GM21619 (cell line): ENCODE results near the gene MMEL1.

Source experiments
- ATAC-seq: cut with Tn5 transposase; IDR thresholded peaks from one replicate; pipeline ENCODE4 v1.9.1; 2021; ENCODE audit not compliant: unreplicated experiment

The MMEL1 gene

DNA sequence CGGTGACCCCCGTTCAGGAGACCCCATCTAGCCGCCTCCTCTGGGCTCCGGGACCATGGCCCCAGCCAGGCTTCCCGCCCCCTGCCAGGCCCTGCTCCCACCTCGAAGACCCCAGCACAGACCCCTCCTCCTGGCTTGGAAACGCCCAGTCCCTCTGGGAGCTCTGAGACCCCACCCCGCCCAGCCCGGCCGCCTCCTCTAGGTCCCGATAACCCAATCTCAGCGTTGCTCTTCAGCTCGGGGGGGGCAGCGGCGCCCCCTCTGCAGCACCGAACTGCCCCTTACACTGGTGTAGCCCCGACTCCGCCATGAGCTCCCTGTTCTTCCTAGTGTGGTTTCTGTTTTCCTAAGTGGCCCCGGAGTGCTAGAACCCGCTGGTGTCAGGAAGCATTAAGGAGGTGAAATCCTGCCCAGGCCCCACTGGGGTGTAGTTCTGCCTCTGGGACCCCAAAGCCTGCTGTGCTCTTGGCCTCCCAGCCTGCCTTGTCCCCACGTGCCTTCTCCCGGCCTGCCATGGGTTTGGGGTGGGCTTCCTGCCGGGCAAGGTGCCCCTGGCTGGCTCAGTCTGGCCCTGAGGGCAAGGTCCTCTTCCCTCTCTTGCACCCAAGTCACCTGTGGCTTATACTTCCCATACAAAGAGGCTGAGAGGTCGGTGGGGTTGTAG lies 10.7 kb upstream of the MMEL1 start:
- no peak for ATAC-seq

DNA sequence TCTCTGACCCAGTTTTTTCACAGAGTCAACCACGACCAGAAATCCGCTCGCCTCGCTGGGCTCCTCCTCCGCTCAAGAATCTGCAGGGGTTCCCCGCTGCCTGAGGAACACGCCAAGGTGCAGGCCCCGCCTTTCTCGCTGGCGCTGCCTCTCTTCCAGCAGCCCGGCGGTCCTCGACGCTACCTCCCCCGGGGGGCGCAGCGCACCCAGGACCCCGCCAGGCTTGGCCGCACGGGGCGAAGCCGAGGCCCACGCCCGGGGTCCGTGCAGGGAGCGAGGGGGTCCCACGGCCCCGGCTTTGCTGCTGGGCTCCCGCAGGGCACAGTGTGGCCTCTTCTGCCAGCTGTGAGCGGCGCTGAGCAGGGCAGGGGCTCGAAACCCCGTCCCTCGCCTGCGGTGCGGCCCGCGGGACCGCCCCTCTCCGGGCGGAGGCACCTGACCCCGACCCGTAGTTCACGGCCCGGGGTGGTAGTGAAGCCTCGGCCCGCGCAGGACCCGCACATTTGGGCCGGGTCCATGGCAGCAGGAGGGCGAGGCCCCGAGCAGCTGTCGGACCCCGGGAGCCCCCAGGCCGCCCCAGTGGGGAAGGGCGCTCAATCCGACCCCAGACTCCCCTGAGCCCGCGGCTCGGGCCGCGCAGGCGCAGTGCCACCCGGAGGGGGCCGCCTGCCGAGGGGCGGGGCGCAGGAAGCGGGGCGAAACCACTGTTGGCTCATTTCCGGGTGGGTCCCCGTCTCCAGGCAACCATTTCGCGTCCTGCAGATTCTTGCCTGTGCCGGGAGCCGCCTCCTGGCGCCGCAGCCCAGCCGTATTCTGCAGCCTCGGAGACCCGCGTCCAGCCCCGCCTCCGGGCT lies 10.0 kb upstream of the MMEL1 start:
- ATAC-seq, result peak; percentile 78

DNA sequence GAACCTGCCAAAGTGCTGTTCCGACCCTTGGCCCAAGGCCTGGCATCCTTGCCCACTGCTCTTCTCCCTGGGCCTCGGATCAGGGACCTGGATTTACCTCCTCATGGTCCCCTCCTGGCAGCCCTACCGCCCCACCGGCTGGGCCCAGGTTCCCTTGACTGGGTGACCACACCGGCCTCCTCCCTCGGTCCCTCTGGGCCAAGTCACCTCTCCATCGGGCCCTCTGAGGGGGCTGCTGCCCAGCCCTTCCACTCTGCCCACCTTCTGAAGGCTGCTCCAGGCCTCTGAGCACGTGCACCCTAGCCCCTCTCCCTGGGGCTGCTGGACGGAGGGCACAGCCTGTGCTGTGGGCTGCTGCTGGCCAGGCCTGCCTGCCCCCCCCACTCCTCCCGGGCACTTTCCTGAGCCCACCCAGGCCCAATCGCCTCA lies 9.3 kb upstream of the MMEL1 start:
- ATAC-seq, result no peak

DNA sequence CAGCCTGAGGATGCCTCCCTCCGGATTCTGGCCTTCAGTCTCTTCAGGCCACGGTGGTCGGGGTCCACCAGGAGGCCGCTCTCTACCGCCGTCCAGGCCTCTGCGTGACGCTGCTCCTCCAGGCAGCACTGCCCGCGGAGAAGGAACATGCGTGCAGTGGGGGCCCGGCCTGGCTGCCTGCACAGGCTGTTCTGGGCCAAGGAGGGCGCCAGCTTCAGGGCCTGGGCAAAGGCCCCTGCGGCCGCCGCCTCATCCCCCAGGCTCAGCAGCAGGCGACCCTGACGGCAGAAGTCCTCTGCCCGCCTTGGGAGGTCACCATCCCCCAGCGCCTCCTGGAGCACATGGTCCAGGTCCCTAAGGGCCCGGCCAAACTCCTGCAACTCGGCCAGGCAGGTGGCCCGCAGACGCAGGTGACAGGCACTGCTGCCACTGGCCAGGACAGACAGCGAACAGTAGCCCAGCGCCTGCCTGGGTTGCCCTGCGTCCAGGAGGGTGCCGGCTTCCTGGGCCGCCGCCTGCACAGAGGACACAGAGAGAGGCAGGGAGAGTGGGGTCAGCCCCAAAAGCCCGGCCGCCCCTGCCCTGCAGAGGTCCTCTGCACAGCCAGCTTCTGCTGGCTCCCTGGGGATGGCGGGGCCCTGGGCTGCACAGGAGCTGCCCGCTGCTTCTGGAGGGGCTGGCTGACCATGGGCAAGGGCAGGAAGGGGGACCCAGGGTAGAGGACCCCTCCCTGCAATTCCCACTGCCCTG lies 8.7 kb upstream of the MMEL1 start:
- ATAC-seq, result no peak

DNA sequence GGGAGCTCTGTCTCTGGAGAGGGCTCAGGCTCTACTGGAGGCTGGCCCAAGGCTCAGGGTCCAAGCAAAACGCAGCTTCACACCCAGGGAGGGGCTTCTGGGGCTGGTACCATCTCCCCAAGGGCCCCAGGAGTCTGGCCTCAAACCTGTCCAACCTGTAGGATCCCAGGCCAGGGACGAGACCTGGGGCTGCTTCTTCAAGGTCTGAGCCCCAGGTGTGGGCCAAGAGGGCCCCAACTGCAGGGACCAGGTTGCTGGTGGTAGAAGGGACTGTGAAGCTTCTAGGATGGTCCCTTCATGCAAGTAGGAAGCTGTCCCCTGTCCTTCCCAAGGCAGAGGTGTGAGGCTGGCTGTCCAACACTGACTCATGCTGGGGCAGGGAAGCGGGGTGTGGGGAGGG lies 7.8 kb upstream of the MMEL1 start:
- ATAC-seq, result no peak

DNA sequence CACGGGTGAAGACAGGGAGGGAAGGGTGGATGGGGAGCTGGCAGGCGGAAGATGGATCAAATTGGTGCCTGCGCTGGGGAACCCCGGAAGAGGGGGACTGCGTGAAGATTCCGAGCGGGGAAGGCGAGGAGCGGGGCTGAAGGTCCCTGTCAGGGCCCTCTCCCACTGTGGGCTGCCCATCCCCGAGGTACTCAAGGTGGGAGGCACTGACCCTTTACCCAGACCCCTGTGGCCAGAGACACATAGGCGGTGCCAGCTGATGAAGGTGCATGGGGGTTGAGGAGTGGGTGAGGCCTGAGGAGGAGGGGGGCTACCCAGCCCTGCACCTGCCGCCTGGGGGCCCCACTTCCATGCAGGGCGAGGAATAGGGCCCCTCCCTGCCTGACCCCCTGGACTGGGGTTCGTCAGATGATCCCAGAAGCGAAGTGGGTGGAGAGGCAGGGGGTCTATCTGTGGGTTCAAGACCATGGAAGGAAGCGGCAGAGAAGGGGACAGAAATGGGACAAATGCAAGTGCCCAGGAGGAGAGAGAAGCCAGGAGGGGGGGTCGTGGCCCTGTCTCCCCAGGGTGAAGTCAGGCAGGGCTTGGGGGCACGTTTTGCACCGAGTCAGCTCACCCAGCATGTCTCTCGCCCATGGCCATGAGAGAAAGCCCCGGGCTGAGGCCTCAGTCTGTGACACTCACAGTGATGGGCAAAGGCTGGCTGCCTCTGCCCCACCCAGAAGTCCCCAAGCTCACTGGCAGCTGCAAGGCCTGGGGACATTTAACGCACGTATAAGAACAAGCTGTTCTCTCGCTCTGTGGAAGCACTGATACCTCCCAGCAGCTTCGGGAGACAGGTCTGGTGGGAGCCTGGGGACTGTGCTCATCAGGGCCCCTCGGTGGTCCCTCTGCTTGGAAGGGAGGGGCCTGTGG lies 7.0 kb upstream of the MMEL1 start:
- ATAC-seq, result no peak

DNA sequence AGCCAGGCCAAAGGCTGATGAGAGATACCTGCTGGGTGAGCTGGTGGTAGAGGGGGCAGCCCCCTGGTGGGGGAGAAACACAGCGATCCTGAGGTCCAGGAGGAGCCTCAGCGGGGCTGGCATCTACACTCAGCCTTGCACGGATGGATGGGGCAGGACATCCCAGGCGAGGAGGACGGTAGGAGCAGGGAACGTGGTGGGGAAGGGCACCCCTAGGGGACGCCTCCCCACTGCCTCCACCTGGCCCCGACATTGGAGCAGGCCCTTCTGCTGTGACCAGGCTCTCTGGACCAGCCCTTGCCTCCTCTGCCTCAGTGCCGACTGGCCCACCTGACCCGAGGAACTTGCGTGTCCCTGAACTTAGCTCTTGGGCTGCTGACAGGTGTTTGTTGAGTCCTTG lies 6.4 kb upstream of the MMEL1 start:
- ATAC-seq, result no peak

DNA sequence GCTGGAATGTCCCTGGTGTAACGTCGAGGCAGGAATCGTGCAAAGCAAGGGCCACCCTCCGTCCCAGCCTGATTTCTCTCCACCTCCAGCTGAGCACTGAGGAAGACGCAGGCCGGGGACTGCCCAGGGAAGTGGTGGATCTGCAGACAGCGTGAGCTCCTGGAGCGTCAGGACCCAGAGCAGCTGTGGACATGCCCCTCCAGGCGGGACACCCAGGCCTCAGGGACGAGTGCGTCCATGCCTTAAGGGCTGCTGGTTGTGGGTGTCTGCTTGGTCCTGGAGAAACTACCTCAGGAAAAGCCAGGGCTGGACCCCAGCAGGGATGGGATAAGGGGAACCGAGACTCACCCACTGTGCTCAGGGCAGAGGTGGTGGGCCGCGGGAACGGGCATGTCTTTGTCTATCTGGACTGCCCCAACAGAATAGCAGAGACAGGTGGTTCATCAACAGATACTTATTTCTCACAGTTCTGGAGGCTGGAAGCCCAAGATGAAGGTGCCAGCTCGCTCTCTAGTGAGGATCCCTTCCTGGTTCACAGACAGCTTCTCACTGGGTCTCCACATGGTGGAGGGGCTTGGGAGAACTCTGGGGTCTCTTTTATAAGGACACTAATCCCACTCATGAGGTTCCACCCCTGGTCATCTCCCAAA lies 5.8 kb upstream of the MMEL1 start:
- ATAC-seq, result no peak

DNA sequence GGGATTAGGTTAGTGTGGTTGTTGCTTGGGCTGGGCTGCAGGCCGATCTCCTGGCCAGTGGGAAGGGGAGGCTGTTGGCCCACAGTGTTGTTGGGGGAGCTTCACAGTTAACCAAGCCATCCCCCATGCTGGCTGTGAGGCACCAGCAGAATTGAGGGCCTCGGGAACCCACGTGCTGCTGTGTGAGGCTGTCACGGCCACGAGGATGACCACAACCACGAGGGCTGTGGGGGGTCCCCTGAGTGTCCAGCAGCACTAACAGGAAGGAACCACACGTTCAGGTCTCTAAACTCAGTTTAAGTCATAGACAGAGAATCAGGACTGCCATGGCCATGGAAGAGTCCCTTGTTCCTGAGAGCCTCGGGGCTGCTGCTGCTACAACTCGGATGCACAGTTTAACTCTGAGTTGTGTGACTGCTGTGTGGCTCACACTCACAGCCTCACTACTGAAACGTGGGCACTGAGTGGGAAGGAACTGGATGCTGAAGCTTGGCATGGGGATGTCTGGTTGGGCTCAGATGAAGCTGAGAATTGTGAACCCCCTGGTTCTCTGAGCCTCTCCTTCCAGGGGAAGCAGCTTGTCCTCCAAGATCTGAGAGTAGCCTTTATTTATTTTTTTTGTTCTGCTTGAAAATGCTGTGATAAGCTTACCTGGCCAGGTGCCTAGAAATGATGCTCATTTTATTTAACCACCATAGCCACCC lies 4.8 kb upstream of the MMEL1 start:
- no peak for ATAC-seq

DNA sequence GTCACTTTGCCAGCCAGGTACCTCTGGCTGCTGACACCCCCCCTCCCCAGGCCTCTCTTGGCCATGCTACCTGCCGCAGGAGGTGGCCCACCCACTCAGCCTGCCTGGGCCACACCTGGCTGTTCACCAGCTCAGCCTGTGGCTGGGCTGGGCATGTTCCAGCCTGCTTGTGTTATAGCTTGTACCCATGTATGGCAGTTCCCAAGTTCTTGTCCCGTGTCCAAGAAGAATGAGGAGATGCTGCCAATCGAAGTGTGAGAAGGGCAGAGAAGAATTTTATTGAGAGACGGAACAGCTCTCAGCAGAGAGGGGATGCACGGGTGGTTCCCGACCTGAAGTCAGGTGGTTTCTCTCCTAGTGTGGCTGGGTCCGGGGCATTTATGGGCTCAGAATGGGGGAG lies 3.9 kb upstream of the MMEL1 start:
- no peak for ATAC-seq

DNA sequence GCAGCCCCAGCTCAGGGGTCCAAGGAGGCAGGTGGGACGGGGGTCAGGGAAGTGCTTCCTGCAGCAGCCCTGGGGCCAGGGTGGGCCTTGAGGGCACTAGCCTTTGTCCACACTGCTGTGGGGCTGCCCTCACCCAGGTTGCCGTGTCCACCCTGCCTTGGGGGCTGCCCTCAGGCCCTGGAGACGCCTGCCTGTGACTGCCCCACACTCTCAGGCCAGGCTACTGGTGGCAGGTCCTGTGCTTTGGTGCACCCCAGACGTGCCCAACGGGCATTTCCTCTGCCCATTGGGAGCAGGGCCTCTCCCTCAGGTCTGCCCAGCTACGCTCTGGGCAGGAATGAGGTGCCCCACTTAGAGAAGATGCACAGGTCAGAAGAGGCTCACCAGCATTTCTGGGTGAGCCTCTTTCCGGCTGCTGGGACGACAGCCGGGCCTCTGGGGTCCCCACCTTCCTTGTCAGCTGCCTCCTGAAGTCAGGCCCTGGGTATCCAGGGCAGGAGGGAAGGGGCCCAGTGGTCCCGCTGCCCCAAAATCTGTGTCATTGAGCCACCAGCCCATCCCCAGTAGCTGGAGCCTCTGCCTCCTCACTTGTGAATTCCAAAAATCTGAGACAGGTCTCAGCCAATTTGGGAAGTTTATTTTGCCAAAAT lies 2.7 kb upstream of the MMEL1 start:
- no peak for ATAC-seq

DNA sequence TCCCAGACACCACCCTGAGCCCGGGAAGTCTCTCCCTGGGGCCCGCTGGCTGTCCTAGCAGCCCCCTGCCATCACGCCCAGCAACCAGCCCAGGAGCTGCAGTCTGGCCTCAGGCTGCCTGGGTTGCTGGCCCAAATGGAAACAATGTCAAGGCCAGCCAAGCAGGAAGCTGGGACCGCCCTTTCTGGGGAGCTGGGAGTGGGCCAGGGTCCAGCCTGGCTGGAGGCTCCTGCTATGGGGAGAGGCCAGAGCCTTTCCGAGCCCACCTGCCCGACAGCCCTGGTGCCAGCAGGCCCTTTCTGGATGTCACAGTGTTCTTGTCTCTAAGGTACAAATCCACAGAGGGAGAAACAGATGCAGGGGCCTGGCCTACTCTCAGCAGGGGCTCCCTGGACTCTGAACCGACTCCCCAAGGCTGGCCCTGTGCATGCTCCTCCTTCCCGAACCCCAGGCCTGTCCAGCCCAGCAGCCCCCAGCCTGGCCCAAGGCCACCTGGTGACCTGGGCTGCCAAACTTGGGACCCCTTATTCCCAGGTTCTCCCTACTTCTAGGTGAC lies 1.2 kb upstream of the MMEL1 start:
- ATAC-seq, result no peak

DNA sequence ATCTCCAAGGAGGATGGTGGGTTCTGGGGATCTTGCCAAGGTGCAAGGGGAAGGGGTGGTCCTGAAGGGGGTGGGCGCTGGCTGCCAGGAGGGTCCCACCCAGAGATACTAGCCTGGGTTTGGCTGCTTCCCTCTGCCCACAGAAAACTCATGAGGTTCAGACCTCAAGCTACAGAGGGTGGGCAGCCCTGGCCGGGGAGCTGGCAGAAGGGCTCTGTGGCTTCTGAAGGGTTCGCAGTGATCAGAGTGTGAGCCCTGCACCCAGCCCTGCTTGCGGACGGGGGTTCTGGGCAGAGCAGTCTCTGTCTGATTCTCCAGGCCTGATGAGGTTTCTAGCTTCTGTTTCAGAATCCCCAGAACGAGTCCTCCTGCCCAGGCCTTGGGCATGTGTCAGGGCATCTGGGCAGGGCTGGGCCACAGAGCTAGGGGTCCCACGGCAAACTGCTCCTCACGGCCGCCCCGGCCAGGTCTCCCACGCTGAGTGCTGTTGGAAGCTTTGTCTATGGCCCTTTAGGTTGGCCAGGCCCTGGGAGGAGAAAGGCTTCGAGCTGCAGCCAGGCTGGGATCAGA lies 635 bp upstream of the MMEL1 start:
- no peak for ATAC-seq

DNA sequence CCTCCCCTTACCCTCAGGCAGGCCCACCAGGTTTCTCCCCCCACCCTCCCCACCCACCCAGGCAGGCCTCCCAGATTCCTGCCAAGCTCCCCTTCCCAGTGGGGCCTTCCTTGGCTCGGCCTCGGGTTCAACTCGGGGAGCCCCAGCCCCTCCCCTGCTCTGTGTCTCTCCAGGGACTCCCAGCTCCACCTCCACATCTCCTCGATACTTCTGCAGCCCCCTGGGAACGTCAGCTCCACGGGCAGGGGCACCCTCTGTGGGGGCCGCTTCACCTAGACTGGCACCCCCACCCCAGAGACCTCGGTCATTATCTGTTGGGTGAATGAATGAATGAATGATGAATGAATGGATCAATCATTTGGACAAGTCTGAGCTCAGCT lies 775 bp downstream of the MMEL1 start:
- ATAC-seq, result no peak

DNA sequence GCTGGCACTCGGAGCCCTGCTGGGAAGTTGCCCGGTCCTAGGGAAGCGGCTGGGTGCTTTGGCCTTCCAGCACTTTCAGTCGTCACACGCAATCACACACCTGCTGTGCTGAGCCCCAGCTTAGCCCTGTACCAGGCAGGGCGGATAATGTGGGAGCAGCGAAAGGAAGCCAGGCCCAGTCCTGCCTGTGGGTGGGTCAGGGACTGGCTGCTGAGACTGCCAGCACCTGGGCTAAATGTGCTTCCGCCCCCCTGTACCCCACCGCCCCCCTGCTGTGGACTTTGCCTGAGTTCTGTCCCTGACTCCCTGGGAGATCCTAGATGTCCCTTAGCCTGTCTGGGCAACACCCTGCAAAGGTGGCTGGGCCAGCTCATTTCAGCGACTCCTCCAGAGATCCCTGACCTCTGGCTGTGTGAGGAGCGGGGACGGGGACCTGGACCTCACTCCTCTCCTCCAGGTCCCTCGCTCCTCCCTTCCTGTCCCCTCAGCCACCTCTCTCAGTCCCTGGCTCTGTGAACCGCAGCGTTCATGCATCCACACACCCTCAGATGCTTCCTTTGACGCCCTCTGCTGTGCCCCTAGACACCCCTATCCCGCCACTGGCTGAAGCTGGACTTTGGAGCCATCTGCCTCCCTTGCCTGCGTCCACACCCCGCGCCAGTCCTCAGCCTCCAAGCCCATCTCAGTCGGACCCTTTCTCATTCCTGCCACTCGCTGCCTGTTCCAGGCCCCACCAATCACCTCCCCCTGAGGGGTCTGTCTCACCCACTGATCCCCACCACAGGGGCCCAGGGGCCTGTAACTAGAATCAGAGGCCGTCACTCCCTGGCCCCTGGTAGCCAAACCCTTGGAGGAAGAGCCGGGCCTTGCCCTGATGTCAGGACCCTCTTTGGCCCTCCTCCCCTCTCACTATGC lies 1.4 kb downstream of the MMEL1 start:
- no peak for ATAC-seq

DNA sequence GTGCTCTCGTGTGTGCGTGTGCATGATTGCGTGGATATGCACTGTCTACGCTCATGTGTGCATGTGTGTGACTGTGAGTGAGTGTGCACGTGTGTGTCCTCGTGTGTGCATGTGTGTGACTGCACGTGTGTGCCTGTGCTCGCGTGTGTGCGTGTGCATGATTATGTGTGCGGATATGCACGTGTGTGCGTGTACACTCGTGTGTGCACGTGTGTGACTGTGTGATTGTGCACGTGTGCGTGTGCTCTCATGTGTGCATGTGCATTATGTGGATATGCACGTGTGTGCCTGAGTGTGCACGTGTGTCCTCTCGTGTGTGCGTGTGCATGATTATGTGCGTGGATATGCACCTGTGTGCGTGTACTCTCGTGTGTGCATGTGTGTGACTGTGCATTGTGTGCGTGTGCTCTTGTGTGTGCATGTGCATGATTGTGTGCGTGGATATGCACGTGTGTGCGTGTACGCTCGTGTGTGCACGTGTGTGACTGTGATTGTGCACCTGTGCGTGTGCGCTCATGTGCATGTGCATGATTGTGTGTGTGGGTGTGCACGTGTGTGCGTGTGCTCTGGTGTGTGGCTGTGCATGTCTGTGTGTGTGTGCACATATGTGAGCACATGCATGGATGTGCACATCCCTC lies 2.2 kb downstream of the MMEL1 start:
- ATAC-seq, result no peak
